ENCODE results near the gene SLC16A10. TPM values are rescaled to one million over a fixed set of nuclear protein-coding genes. Genes with fewer than 3 reads are reported as not detected.

SLC16A10 gene
- total and polyA plus RNA-seq, 2 donors (not counting 3 experiments of a cell fraction or from before 2014, with no cell fraction given): not detected

GRCh38 chr6:111280445-111280955 lies 193.2 kb downstream of the SLC16A10 start:
- no peak for TF ChIP-seq POLR2A (IDR thresholded peaks at IDR 0.05; ENCODE audit: low read depth, low read length)
- TF ChIP-seq CTCF (IDR thresholded peaks at IDR 0.05; ENCODE audit: extremely low read depth in 1 of 2, insufficient read depth in 1 of 2, low read depth in 1 of 2, low read length in 2 of 2): no peak
- no peak for TF ChIP-seq JUN (IDR thresholded peaks at IDR 0.05; ENCODE audit: borderline replicate concordance, insufficient read depth, insufficient read length, low read depth)
- TF ChIP-seq MAX (IDR thresholded peaks at IDR 0.05; ENCODE audit: insufficient read depth, insufficient read length): no peak
- TF ChIP-seq GATA2 (IDR thresholded peaks at IDR 0.05; ENCODE audit: insufficient read depth, insufficient read length, low read depth, low read length): no peak
- TF ChIP-seq EZH2 (IDR thresholded peaks at IDR 0.05; ENCODE audit: borderline replicate concordance, low read depth, low read length, severe bottlenecking): no peak
- no peak for TF ChIP-seq FOS (IDR thresholded peaks at IDR 0.05; ENCODE audit: borderline replicate concordance, insufficient read depth, low read length)
- TF ChIP-seq POLR2AphosphoS5 (IDR thresholded peaks at IDR 0.05; ENCODE audit: insufficient read depth, low read depth, low read length): no peak
- no peak for TF ChIP-seq MYC (IDR thresholded peaks at IDR 0.05; ENCODE audit: low read depth, low read length)
- Histone ChIP-seq H3K36me3 (ENCODE audit: control insufficient read depth in 2 of 2, extremely low read depth in 1 of 2, insufficient read depth in 2 of 2, low read length in 2 of 2) (peaks cover 2 to 5% of the 10 kb centered on the region in 2 experiments), H3K9ac (replicated peaks; ENCODE audit: extremely low read depth, insufficient read depth, low read length) (no peak overlapping the region), H3K9me1 (replicated peaks; ENCODE audit: control insufficient read depth, extremely low read depth, insufficient read depth, low read length) (no peaks in the 10 kb centered on the region), H3K27me3 (ENCODE audit: control insufficient read depth in 2 of 2, insufficient read depth in 2 of 2, low read length in 2 of 2) (no peaks in the 10 kb centered on the region), H3K27ac (ENCODE audit: insufficient read depth, low read depth, low read length) (no peak overlapping the region), H3K9me3 (replicated peaks; ENCODE audit: control insufficient read depth, insufficient read depth, low read length) (no peaks in the 10 kb centered on the region), H4K20me1 (replicated peaks; ENCODE audit: control insufficient read depth, extremely low read depth, insufficient read depth, low read length) (no peaks in the 10 kb centered on the region), H3K4me2 (ENCODE audit: insufficient read depth, low read length) (no peak overlapping the region), H3K79me2 (ENCODE audit: control insufficient read depth, insufficient read depth, low read length) (no peaks in the 10 kb centered on the region), H3K4me3 (replicated peaks in 1 of 3; ENCODE audit: insufficient read depth in 1 of 3, low read depth in 1 of 3, low read length in 3 of 3) (no peak overlapping the region), H2AFZ (ENCODE audit: low read depth, low read length) (no peak overlapping the region), H3K4me1 (ENCODE audit: control insufficient read depth, extremely low read depth, insufficient read depth, low read length) (no peaks in the 10 kb centered on the region)
- CTCF ChIA-PET: interaction anchor here (1.3 kb wide), 1 partner anchor 21 kb away, joined by 4 read pairs; a partner anchor contains a TSS
- POLR2A ChIA-PET: no interaction called here
- DNase-seq (ENCODE audit: low read depth, low spot score): no peak
- intact Hi-C loops (cut with micrococcal nuclease) (no loop called here), dilution Hi-C loops (cut with MboI; ENCODE audit: extremely low pct_ligation_motif_present, low sequenced_read_pairs) (no loop called here)
- no TSS peak for BruUV-seq (replicated peaks)
- no peak for FAIRE-seq

Small RNA genes within 50 kb of the gene (small RNA-seq; reads per million reads assigned to genes)
- gene RNU6-960P (ENCODE audit: insufficient read depth, insufficient read length, low read depth, low replicate concordance): not detected

Other genes starting within 250 kb of the SLC16A10 start
- 44.2 and 48.2 TPM in 2 replicates for gene AMD1, start 212.7 kb upstream of the SLC16A10 start, total RNA-seq
- gene AMD1, start 212.7 kb upstream of the SLC16A10 start, polyA plus RNA-seq: 10.7 and 13.1 TPM in 2 replicates
- 88.1 and 96.4 TPM in 2 replicates for gene GTF3C6, start 128.8 kb upstream of the SLC16A10 start, total RNA-seq
- 5.8 and 12.1 TPM in 2 replicates for gene GTF3C6, start 128.8 kb upstream of the SLC16A10 start, polyA plus RNA-seq
- gene RPF2, start 105.5 kb upstream of the SLC16A10 start, total RNA-seq: 21.9 and 22.4 TPM in 2 replicates
- gene RPF2, start 105.5 kb upstream of the SLC16A10 start, polyA plus RNA-seq: 4.7 and 6.6 TPM in 2 replicates

All from endothelial cell of umbilical vein (primary cell).